ENCODE data around the gene HOXD3.

- TF ChIP-seq CTCF (IDR thresholded peaks at IDR 0.05 in 8 of 11, conservative IDR thresholded peaks at IDR 0.05 in 3 of 11) (no peak), POLR2A (IDR thresholded peaks at IDR 0.05) (no peak), POLR2AphosphoS5 (IDR thresholded peaks at IDR 0.05) (no peak)
Measured at GRCh38 chr2:176155356-176156044, 1.6 kb upstream of the HOXD3 start.

All from spleen (tissue), 7 donors.